Astrocyte of the cerebellum (primary cell): ENCODE measurements around the gene ARPC2.

Experiments used
- DNase-seq: peaks from one replicate; pipeline ENCODE4 v3.0.0-alpha.2; 2011; ENCODE audit warnings: low read depth
- H3K4me3 ChIP-seq: 2 replicates; pipeline ENCODE4 v1.5.1; 2011; ENCODE audit warnings: mild to moderate bottlenecking, low read depth, low read length, moderate library complexity
- CTCF ChIP-seq: IDR thresholded peaks from 2 replicates; pipeline ENCODE4 v1.5.1; 2012; ENCODE audit warnings: low read length, low read depth, moderate library complexity, mild to moderate bottlenecking; ENCODE audit errors: missing control alignments
- in situ Hi-C: cut with HindIII; loops from 2 replicates; pipeline ENCODE4 v1.10.0; 2017; ENCODE audit warnings: low sequenced_read_pairs

Gene ARPC2

GRCh38 chr2:218290316-218291261 is 73.6 kb downstream of the ARPC2 start:
- no peak for DNase-seq
- TF ChIP-seq CTCF = no peak
- in situ Hi-C loops = no loop called here
- peak overlapping the region; percentile 76 for H3K4me3 ChIP-seq

DNA sequence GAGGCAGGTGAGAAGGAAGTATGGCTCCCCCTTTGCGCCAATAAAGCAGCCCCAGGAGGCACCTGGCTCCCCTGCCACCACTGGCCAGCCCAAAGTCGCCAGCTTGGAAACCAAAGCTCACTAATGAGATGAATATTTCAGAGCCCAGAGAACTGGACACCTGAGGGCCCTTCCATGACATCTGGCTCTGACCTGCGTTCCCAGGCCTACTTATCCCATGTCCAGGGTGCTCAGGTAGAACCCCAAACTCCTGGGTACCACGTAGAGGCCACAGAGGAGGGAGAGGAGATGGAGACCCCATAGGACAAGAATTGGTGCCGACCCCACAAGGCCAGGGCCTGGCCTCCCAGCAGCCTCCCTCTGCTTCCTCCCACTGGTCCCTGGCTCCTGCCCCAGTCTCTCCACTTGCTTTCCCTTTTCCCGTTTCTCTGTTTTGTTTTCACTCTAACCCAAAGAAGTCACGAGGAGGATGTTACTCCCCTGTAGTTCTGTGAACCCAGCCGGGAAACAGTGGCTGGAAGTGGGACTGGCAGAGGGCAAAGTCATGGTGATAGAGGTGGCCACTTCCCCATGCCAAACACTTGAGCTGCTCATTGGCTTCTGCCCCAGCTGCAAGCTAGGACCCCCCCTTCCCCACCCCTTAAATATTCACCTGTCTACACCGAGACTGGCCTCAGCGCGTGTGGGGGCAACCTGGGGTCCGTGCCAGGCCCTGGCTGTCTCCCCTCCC is 74.5 kb downstream of the ARPC2 start:
- no peak for TF ChIP-seq CTCF
- DNase-seq = no peak
- peak overlapping the region; percentile 76 for H3K4me3 ChIP-seq
- in situ Hi-C loops = no loop called here

- in situ Hi-C loops = no loop called here
- DNase-seq = no peak
- H3K4me3 ChIP-seq = peak within 1 kb of the TSS; percentile 76
- peak; percentile 62 for TF ChIP-seq CTCF
These were observed 75.3 kb downstream of the ARPC2 start, which contains the start of gene TMBIM1 for GRCh38 chr2:218292048-218293014. TMBIM1 (minus strand) TSS chr2:218292503; CDS start chr2:218282141, 10,362 bp downstream.

- no peak for DNase-seq
- TF ChIP-seq CTCF = no peak
- no peak overlapping the region for H3K4me3 ChIP-seq
- in situ Hi-C loops = no loop called here
These were observed 76.9 kb downstream of the ARPC2 start for GRCh38 chr2:218293715-218294429.

DNA sequence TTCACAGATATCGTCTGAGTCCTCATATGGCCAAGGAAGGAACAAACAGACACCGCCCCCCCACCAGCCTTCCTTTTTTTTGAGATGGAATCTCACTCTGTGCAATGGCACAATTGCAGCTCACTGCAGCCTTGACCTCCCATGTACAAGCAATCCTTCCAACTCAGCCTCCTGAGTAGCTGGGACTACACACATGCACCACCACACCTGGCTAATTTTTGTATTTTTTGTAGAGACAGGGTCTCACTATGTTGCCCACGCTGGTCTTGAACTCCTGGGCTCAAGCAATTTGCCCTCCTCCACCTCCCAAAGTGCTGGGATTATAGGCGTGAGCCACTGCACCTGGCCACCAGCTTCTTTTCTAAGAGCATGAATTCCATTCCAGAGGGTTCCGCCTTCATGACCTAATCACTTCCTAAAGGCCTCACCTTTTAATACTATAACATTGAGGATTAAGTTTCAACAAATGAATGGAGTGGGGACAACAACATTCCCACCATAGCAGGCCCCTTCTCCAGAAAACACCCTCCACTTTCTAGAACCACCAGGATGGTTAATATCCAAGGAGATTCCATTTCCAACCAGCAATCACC is 77.5 kb downstream of the ARPC2 start:
- no peak overlapping the region for H3K4me3 ChIP-seq
- in situ Hi-C loops = loop anchor here (5.0 kb wide), 2 partner anchors 63 to 88 kb away; partner anchors contain the start of genes CATIP and SLC11A1
- no peak for TF ChIP-seq CTCF
- DNase-seq = no peak
